GM19328 (cell line): ENCODE results near the gene ZNF512B.
"Not testable (repeated sequence)": the region's sequence is repeated elsewhere in the genome, so short reads cannot be mapped to it uniquely, and the experiment has no call there.

Experiments
- ATAC-seq: cut with Tn5 transposase; IDR thresholded peaks from one replicate; pipeline ENCODE4 v1.9.1; 2021; ENCODE audit warnings: mild to moderate bottlenecking, moderate library complexity; ENCODE audit not compliant: unreplicated experiment

ZNF512B gene

GRCh38 chr20:63978319-63979228 is 8.8 kb upstream of the ZNF512B start:
- ATAC-seq: no peak

GRCh38 chr20:63977739-63978276 is 8.1 kb upstream of the ZNF512B start:
- no peak for ATAC-seq

GRCh38 chr20:63976980-63977738 is 7.4 kb upstream of the ZNF512B start:
- no peak for ATAC-seq

- ATAC-seq: not testable (repeated sequence)
Observed at GRCh38 chr20:63976511-63976910, 6.8 kb upstream of the ZNF512B start.

GRCh38 chr20:63974402-63975200 is 4.9 kb upstream of the ZNF512B start:
- ATAC-seq: no peak

GRCh38 chr20:63973636-63974401 is 4.1 kb upstream of the ZNF512B start:
- no peak for ATAC-seq

GRCh38 chr20:63973160-63973479 is 3.4 kb upstream of the ZNF512B start:
- no peak for ATAC-seq

- no peak for ATAC-seq
Observed at GRCh38 chr20:63972312-63973159, 2.8 kb upstream of the ZNF512B start.

- ATAC-seq: not testable (repeated sequence)
Observed at GRCh38 chr20:63971960-63972311, 2.2 kb upstream of the ZNF512B start.

GRCh38 chr20:63970714-63971431 is 1.1 kb upstream of the ZNF512B start:
- no peak for ATAC-seq

GRCh38 chr20:63968928-63969760 is 586 bp downstream of the ZNF512B start:
- ATAC-seq: no peak

GRCh38 chr20:63968136-63968927 is 1.4 kb downstream of the ZNF512B start:
- ATAC-seq: no peak

GRCh38 chr20:63967330-63968135 is 2.2 kb downstream of the ZNF512B start:
- no peak for ATAC-seq

- no peak for ATAC-seq
Observed at GRCh38 chr20:63966944-63967322, 2.8 kb downstream of the ZNF512B start.

GRCh38 chr20:63966172-63966943 is 3.4 kb downstream of the ZNF512B start:
- ATAC-seq: no peak

- no peak for ATAC-seq
Observed at GRCh38 chr20:63964412-63964811, 5.3 kb downstream of the ZNF512B start.
